Ovary (tissue), 9 donors: ENCODE data around the gene CCDC81. TPM values are rescaled to one million over a fixed set of nuclear protein-coding genes. Genes with fewer than 3 reads are reported as not detected.
"Not testable (repeated sequence)": the region's sequence is repeated elsewhere in the genome, so short reads cannot be mapped to it uniquely, and the experiment has no call there.

Experiments
- DNase-seq, 5 donors: peaks; one replicate each; pipeline ENCODE4 v3.0.0-alpha.2; 2019 to 2020
- H3K27ac ChIP-seq, 2 donors: fragments of 200-600 bp; one replicate each; pipeline versions ENCODE4 v1.5.1 to v1.8.0; 2019 to 2022
- H3K27me3 ChIP-seq: fragments of 200-600 bp; one replicate; pipeline ENCODE4 v1.8.0; 2022
- H3K36me3 ChIP-seq: fragments of 200-600 bp; sonication (generic); one replicate; pipeline ENCODE4 v1.5.1; 2019
- H3K4me1 ChIP-seq: one replicate; pipeline ENCODE4 v1.8.1; 2013; ENCODE audit warnings: mild to moderate bottlenecking, moderate library complexity; ENCODE audit not compliant: insufficient read depth
- H3K4me3 ChIP-seq: fragments of 200-600 bp; sonication (generic); one replicate; pipeline ENCODE4 v1.5.1; 2017
- H3K9me3 ChIP-seq, 2 donors: fragments of 200-600 bp in 1 of 2; sonication (generic) in 1 of 2; one replicate each; pipeline versions ENCODE4 v1.5.1 to v1.8.1; 2013 to 2019; ENCODE audit warnings: mild to moderate bottlenecking in 1 of 2, moderate library complexity in 1 of 2
- EP300 ChIP-seq: sonication (generic); formaldehyde crosslinking; IDR thresholded peaks from one replicate; pipeline ENCODE4 v1.6.1; 2017; ENCODE audit warnings: antibody characterized with exemption
- POLR2A ChIP-seq: fragments of 450-650 bp; IDR thresholded peaks from one replicate; pipeline ENCODE4 v1.6.1; 2017; ENCODE audit warnings: antibody characterized with exemption, mild to moderate bottlenecking, moderate library complexity
- WGBS, 3 donors: extraction: QIAGEN DNeasy Blood & Tissue Kit in 1 of 3; methylation state at CpG; one replicate each; pipeline versions ENCODE4 v1.1.5 to v1.1.7; 2013 to 2017; 5-methylcytosine and 5-hydroxymethylcytosine counted together
- intact Hi-C, 4 donors: fragments of 100-400 bp; cut with DNase I; formaldehyde crosslinking; loops; one replicate each; pipeline versions ENCODE4 v1.11.0 to v1.15.1; 2022 to 2023
- polyA plus RNA-seq, 2 donors: library from polyadenylated mRNA; stranded (reverse); fragments of 200-250 nt in 1 of 2; fragments of 350-450 nt in 1 of 2; fragmentation: Illumina TruSeq in 1 of 2; extraction: RNeasy Lipid Tissue Mini Kit (QIAGEN cat#74804) in 1 of 2; gene quantifications; one replicate each; pipeline ENCODE4 v1.2.3, GENCODE V29; 2013 to 2014
- total RNA-seq, 7 donors: library from RNA; depleted of rRNA in 2 of 7; stranded (reverse); fragments of >200 nt in 2 of 7; fragmentation: NEBNext Ultra II Directional in 3 of 7; extraction: Animal tissue kit (Norgen Biotek cat#: 25700) in 3 of 7; gene quantifications; one replicate each; pipeline versions ENCODE4 v1.1.0 to v1.2.4, GENCODE V29; 2016 to 2023
- TF ChIP-seq, protein P1 (sequence below), 3 donors: fragments of 450-650 bp in 2 of 3; fragments of 200-600 bp in 1 of 3; IDR thresholded peaks; one replicate each; pipeline versions ENCODE4 v1.5.1 to v1.8.0; 2016 to 2022; ENCODE audit warnings: antibody characterized with exemption in 3 of 3, mild to moderate bottlenecking in 1 of 3
- donor health status: DM: no; HTN: no; CAD: no; lungs with moderate emphysema.
- donor health status: DM: no; HTN: no; CAD: no.
- donor health status: Bipolar disorder and iron deficiency.
- donor health status: DM: yes; HTN: yes; CAD: no.
- donor health status: DM: no; HTN: no; CAD: no.
- donor health status: DM: yes; HTN: yes; CAD: no.

CCDC81 gene
- total and polyA plus RNA-seq, 9 donors = 0.36 to 9.5 (median 1.9) TPM

GRCh38 chr11:86431258-86431657 lies 56.6 kb downstream of the CCDC81 start:
- Histone ChIP-seq H3K4me3 (no peak overlapping the region), H3K9me3 (no peaks in the 10 kb centered on the region), H3K36me3 (no peaks in the 10 kb centered on the region), H3K4me1 (no peaks in the 10 kb centered on the region), H3K27me3 (no peaks in the 10 kb centered on the region), H3K27ac (no peak overlapping the region)
- TF ChIP-seq EP300 = no peak
- TF ChIP-seq, protein P1, sequence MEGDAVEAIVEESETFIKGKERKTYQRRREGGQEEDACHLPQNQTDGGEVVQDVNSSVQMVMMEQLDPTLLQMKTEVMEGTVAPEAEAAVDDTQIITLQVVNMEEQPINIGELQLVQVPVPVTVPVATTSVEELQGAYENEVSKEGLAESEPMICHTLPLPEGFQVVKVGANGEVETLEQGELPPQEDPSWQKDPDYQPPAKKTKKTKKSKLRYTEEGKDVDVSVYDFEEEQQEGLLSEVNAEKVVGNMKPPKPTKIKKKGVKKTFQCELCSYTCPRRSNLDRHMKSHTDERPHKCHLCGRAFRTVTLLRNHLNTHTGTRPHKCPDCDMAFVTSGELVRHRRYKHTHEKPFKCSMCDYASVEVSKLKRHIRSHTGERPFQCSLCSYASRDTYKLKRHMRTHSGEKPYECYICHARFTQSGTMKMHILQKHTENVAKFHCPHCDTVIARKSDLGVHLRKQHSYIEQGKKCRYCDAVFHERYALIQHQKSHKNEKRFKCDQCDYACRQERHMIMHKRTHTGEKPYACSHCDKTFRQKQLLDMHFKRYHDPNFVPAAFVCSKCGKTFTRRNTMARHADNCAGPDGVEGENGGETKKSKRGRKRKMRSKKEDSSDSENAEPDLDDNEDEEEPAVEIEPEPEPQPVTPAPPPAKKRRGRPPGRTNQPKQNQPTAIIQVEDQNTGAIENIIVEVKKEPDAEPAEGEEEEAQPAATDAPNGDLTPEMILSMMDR (IDR thresholded peaks at IDR 0.05) = no peak
- no peak for TF ChIP-seq POLR2A
- no peak for DNase-seq
- 77 to 90% (median 89%) methylated on average over 37 of the region's 37 CpGs for WGBS, 3 donors
- intact Hi-C loops = no loop called here

DNA sequence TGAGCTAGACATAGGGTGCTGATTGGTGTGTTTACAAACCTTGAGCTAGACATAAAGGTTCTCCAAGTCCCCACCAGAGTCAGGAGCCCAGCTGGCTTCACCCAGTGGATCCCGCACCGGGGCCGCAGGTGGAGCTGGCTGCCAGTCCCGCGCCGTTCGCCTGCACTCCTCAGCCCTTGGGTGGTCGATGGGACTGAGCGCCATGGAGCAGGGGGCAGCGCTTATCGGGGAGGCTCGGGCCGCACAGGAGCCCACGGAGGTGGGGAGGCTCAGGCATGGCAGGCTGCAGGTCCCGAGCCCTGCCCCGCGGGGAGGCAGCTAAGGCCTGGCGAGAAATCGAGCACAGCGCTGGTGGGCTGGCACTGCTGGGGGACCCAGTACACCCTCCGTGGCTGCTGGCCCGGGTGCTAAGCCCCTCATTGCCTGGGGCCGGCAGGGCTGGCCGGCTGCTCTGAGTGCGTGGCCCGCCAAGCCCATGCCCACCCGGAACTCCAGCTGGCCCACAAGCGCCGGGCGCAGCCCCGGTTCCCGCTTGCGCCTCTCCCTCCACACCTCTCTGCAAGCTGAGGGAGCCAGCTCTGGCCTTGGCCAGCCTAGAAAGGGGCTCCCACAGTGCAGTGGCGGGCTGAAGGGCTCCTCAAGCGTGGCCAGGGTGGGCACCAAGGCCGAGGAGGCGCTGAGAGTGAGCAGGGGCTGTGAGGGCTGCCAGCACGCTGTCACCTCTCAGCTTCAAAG lies 58.8 kb downstream of the CCDC81 start:
- H3K36me3 ChIP-seq, DNase-seq, H3K9me3 ChIP-seq, H3K27ac ChIP-seq, H3K4me3 ChIP-seq, H3K4me1 ChIP-seq, H3K27me3 ChIP-seq, intact Hi-C loops: not testable (repeated sequence)
- WGBS, 3 donors = 94 to 97% (median 97%) methylated on average over 31 to 38 of the region's 38 CpGs

DNA sequence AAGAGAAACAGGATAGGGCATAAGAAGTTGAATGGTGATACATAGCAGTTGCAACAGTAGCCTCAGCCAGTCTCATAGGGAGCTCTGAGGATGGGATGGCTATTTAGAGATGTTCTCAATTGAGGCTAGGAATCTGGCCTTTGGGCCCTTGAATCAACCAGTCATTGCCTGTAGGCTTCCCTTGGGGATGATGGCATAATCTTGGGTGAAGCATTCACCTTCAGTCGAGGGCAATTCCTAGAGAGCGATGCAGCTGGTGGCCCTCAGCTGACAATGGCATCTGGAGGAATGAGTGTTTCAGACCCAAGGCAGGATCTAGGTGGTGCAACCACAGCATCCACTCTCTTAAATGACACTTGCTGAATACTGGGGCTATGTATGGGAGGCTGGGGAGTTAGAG lies 61.0 kb downstream of the CCDC81 start:
- no peaks in the 10 kb centered on the region for H3K36me3 ChIP-seq
- H3K27ac ChIP-seq = no peak overlapping the region
- no peaks in the 10 kb centered on the region for H3K4me1 ChIP-seq
- no peaks in the 10 kb centered on the region for H3K9me3 ChIP-seq
- TF ChIP-seq EP300 (no peak), POLR2A (no peak)
- TF ChIP-seq, protein P1 (IDR thresholded peaks at IDR 0.05) = no peak
- no peak overlapping the region for H3K4me3 ChIP-seq
- no peak for DNase-seq
- intact Hi-C loops = no loop called here
- WGBS, 3 donors = 95 to 98% (median 97%) methylated on average over 2 of the region's 2 CpGs
- no peaks in the 10 kb centered on the region for H3K27me3 ChIP-seq

GRCh38 chr11:86438685-86439084 lies 64.0 kb downstream of the CCDC81 start:
- no peak overlapping the region for H3K27ac ChIP-seq
- WGBS, 3 donors = 96 to 100% (median 100%) methylated on average over 1 of the region's 1 CpG

DNA sequence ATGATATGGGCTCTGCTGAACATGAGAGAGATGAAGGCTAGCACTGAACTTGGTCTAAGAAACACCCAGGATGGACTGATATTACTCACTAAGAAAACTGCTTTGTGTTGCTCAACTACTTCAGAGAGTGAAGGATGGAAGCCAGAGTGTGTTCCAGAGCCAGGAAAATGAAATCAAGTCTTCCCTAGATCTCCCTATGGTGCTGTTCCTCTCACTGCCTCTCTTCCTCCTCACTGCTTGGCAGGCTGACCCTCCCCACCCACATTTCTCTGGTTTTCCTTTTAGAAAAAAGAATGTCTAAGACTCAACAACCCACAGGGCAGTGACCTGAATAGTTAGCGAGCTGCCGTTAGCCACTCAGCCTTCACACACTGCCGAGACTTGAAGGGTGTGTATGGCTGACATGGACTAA lies 65.6 kb downstream of the CCDC81 start:
- H3K9me3 ChIP-seq = no peaks in the 10 kb centered on the region
- H3K4me3 ChIP-seq = no peak overlapping the region
- intact Hi-C loops = loop anchor here in 2 of 4 donors (10.0 kb wide), 2 partner anchors 174 to 464 kb away; no protein-coding TSS in a partner anchor
- no peaks in the 10 kb centered on the region for H3K4me1 ChIP-seq
- no peak for TF ChIP-seq POLR2A
- TF ChIP-seq, protein P1 (IDR thresholded peaks at IDR 0.05) = no peak
- no peak for TF ChIP-seq EP300
- WGBS, 3 donors = 23 to 48% (median 33%) methylated on average over 3 of the region's 3 CpGs
- H3K36me3 ChIP-seq = no peaks in the 10 kb centered on the region
- no peak overlapping the region for H3K27ac ChIP-seq
- DNase-seq = peak in 1 of 5 donors; percentile 33
- H3K27me3 ChIP-seq = no peaks in the 10 kb centered on the region

More at GRCh38 chr11:86438685-86439084, 64.0 kb downstream of the CCDC81 start:
- Histone ChIP-seq H3K36me3 (no peaks in the 10 kb centered on the region), H3K4me3 (no peak overlapping the region), H3K9me3 (no peaks in the 10 kb centered on the region), H3K27me3 (no peaks in the 10 kb centered on the region), H3K4me1 (no peaks in the 10 kb centered on the region)
- DNase-seq = no peak
- intact Hi-C loops = no loop called here
- TF ChIP-seq POLR2A = no peak
- TF ChIP-seq, protein P1 (IDR thresholded peaks at IDR 0.05) = no peak
- TF ChIP-seq EP300 = no peak
